H1 (cell line): ENCODE measurements around the gene TAF1B. TPM values are rescaled to one million over a fixed set of nuclear protein-coding genes. Genes with fewer than 3 reads are reported as not detected.

Source experiments
- CTCF ChIA-PET: fragments of 300-600 bp; sonication (Branson Sonifier 250); formaldehyde crosslinking; loops from one replicate; lab custom pipeline; 2021; ENCODE audit not compliant: partially characterized antibody; lab: Charles Lee
- POLR2A ChIA-PET: fragments of 300-600 bp; sonication (Branson Sonifier 250); formaldehyde crosslinking; loops from one replicate; lab custom pipeline; 2021; ENCODE audit warnings: inconsistent platforms; ENCODE audit not compliant: partially characterized antibody; lab: Charles Lee
- DNase-seq, 2 experiments: peaks; one replicate each; pipeline versions ENCODE4 v3.0.0 to v3.0.0-alpha.2; 2010 to 2022; ENCODE audit warnings: low spot score in 2 of 2, low read depth in 1 of 2, mixed read lengths in 1 of 2
- FAIRE-seq: peaks from 2 replicates; lab custom pipeline; 2011; peaks lifted over from hg19 to GRCh38; lab: Jason Lieb, UNC
- H2AFZ ChIP-seq: 2 replicates; pipeline ENCODE4 v1.8.1; 2012; ENCODE audit warnings: low read length, inconsistent platforms
- H2AK5ac ChIP-seq: 2 replicates; pipeline ENCODE4 v1.6.1; 2013; ENCODE audit warnings: low read depth, low read length
- H2BK120ac ChIP-seq: replicated peaks from 2 replicates; pipeline ENCODE3; 2013; ENCODE audit warnings: low read depth, low read length, inconsistent platforms
- H2BK12ac ChIP-seq: 2 replicates; pipeline ENCODE4 v1.6.1; 2013; ENCODE audit warnings: low read depth, low read length
- H2BK15ac ChIP-seq: 2 replicates; pipeline ENCODE4 v1.6.1; 2013; ENCODE audit warnings: low read length
- H2BK20ac ChIP-seq: 2 replicates; pipeline ENCODE4 v1.6.1; 2013; ENCODE audit warnings: low read length
- H2BK5ac ChIP-seq: 2 replicates; pipeline ENCODE4 v1.6.1; 2013; ENCODE audit warnings: low read depth, low read length
- H3K14ac ChIP-seq: 2 replicates; pipeline ENCODE4 v1.6.1; 2013; ENCODE audit warnings: inconsistent platforms; ENCODE audit not compliant: insufficient read length
- H3K18ac ChIP-seq: 2 replicates; pipeline ENCODE4 v1.6.1; 2013; ENCODE audit warnings: low read length; ENCODE audit errors: extremely low read depth
- H3K23ac ChIP-seq: 2 replicates; pipeline ENCODE4 v1.6.1; 2013; ENCODE audit warnings: inconsistent platforms; ENCODE audit not compliant: insufficient read length
- H3K23me2 ChIP-seq: 2 replicates; pipeline ENCODE4 v1.6.1; 2013; ENCODE audit warnings: low read depth, low read length
- H3K27ac ChIP-seq: 2 replicates; pipeline ENCODE4 v1.6.1; 2011; ENCODE audit warnings: low read depth, low read length, inconsistent platforms
- H3K27me3 ChIP-seq, 4 experiments: replicated peaks in 1 of 4; 1 replicate in 1 of 4; 2 replicates in 3 of 4; pipeline versions ENCODE4 v1.6.1 to v1.8.1; 2011 to 2013; ENCODE audit warnings: low read length in 3 of 4, mild to moderate bottlenecking in 3 of 4, inconsistent platforms in 2 of 4, mixed read lengths in 2 of 4, moderate library complexity in 1 of 4; ENCODE audit not compliant: control insufficient read depth in 3 of 4, insufficient read depth in 3 of 4; ENCODE audit errors: extremely low read depth in 1 of 4
- H3K36me3 ChIP-seq, 4 experiments: 2 replicates each; pipeline versions ENCODE4 v1.6.1 to v1.8.1; 2011 to 2013; ENCODE audit warnings: mild to moderate bottlenecking in 4 of 4, low read length in 3 of 4, moderate library complexity in 2 of 4, control low read depth in 1 of 4, inconsistent platforms in 1 of 4; ENCODE audit not compliant: insufficient read depth in 4 of 4, control insufficient read depth in 2 of 4
- H3K4ac ChIP-seq: replicated peaks from 2 replicates; pipeline ENCODE3; 2013; ENCODE audit warnings: low read length, low read depth, mixed read lengths, inconsistent platforms; ENCODE audit not compliant: insufficient read length
- H3K4me1 ChIP-seq, 4 experiments: replicated peaks in 1 of 4; 1 replicate in 1 of 4; 2 replicates in 3 of 4; pipeline versions ENCODE4 v1.6.1 to v1.8.1; 2011 to 2013; ENCODE audit warnings: low read length in 3 of 4, inconsistent platforms in 2 of 4, mixed read lengths in 1 of 4; ENCODE audit not compliant: insufficient read depth in 4 of 4, control insufficient read depth in 3 of 4
- H3K4me2 ChIP-seq, 2 experiments: 2 replicates each; pipeline versions ENCODE4 v1.6.1 to v1.8.1; 2011 to 2013; ENCODE audit warnings: low read depth in 2 of 2, low read length in 2 of 2, control low read depth in 1 of 2, inconsistent platforms in 1 of 2, mild to moderate bottlenecking in 1 of 2; ENCODE audit not compliant: insufficient read depth in 1 of 2
- H3K4me3 ChIP-seq, 4 experiments: fragments of 200-600, 300-600 bp in 1 of 4; sonication (generic), shearing (Covaris generic), sonication (Bioruptor Twin) in 1 of 4; 2 replicates each; pipeline versions ENCODE4 v1.5.1 to v1.8.1; 2011 to 2016; ENCODE audit warnings: low read length in 4 of 4, low read depth in 3 of 4, control low read depth in 2 of 4, inconsistent platforms in 2 of 4, mild to moderate bottlenecking in 2 of 4, mixed read lengths in 1 of 4, moderate library complexity in 1 of 4; ENCODE audit not compliant: insufficient read depth in 2 of 4; ENCODE audit errors: extremely low read depth in 1 of 4
- H3K56ac ChIP-seq: replicated peaks from 2 replicates; pipeline ENCODE3; 2013; ENCODE audit warnings: low read depth, mild to moderate bottlenecking, mixed read lengths, low read length, inconsistent platforms; ENCODE audit not compliant: insufficient read length
- H3K79me1 ChIP-seq: 2 replicates; pipeline ENCODE4 v1.6.1; 2013; ENCODE audit warnings: low read depth, low read length, control low read depth
- H3K79me2 ChIP-seq, 2 experiments: 2 replicates each; pipeline versions ENCODE4 v1.6.1 to v1.8.1; 2012 to 2013; ENCODE audit warnings: low read length in 2 of 2, mild to moderate bottlenecking in 2 of 2, inconsistent platforms in 1 of 2; ENCODE audit not compliant: insufficient read depth in 2 of 2, control insufficient read depth in 1 of 2
- H3K9ac ChIP-seq, 4 experiments: replicated peaks in 1 of 4; 1 replicate in 1 of 4; 2 replicates in 3 of 4; pipeline versions ENCODE4 v1.6.1 to v1.8.1; 2011 to 2013; ENCODE audit warnings: low read depth in 3 of 4, low read length in 3 of 4, control low read depth in 2 of 4, mild to moderate bottlenecking in 2 of 4, moderate library complexity in 2 of 4, inconsistent platforms in 1 of 4; ENCODE audit errors: extremely low read depth in 1 of 4
- H3K9me3 ChIP-seq, 2 experiments: 2 replicates each; pipeline versions ENCODE4 v1.6.1 to v1.8.1; 2012 to 2013; ENCODE audit warnings: mild to moderate bottlenecking in 2 of 2, moderate library complexity in 2 of 2, control low read depth in 1 of 2, inconsistent platforms in 1 of 2, low read depth in 1 of 2, low read length in 1 of 2, mixed read lengths in 1 of 2; ENCODE audit not compliant: insufficient read depth in 2 of 2
- H4K20me1 ChIP-seq, 2 experiments: replicated peaks in 1 of 2; 2 replicates each; pipeline versions ENCODE3 to v1.8.1; 2011 to 2013; ENCODE audit warnings: inconsistent platforms in 2 of 2, low read length in 2 of 2, mild to moderate bottlenecking in 1 of 2; ENCODE audit not compliant: insufficient read depth in 2 of 2, control insufficient read depth in 1 of 2
- H4K5ac ChIP-seq: 2 replicates; pipeline ENCODE4 v1.6.1; 2013; ENCODE audit warnings: low read length, low read depth, mixed read lengths, inconsistent platforms; ENCODE audit not compliant: insufficient read length
- H4K8ac ChIP-seq: 2 replicates; pipeline ENCODE4 v1.8.0; 2013; ENCODE audit warnings: mild to moderate bottlenecking, moderate library complexity, low read length, inconsistent platforms; ENCODE audit not compliant: insufficient read depth; ENCODE audit errors: extremely low read depth
- H4K91ac ChIP-seq: replicated peaks from 2 replicates; pipeline ENCODE3; 2013; ENCODE audit warnings: low read length, mixed read lengths, inconsistent platforms; ENCODE audit not compliant: insufficient read length
- ATF3 ChIP-seq: IDR thresholded peaks from 2 replicates; pipeline ENCODE4 v1.6.1; 2011; ENCODE audit warnings: low read depth, mild to moderate bottlenecking, low read length; ENCODE audit not compliant: insufficient read depth
- BCL11A ChIP-seq, 2 experiments: IDR thresholded peaks; one replicate each; pipeline ENCODE4 v1.6.1; 2011; ENCODE audit warnings: low read depth in 2 of 2, low read length in 2 of 2, mild to moderate bottlenecking in 2 of 2
- CREB1 ChIP-seq: IDR thresholded peaks from 2 replicates; pipeline ENCODE4 v1.6.1; 2012; ENCODE audit warnings: inconsistent platforms
- CTBP2 ChIP-seq: IDR thresholded peaks from 2 replicates; pipeline ENCODE4 v1.7.0; 2011; ENCODE audit warnings: borderline replicate concordance, mild to moderate bottlenecking, moderate library complexity, mixed read lengths, low read length; ENCODE audit not compliant: insufficient read depth, insufficient read length
- EGR1 ChIP-seq: IDR thresholded peaks from 2 replicates; pipeline ENCODE4 v1.6.1; 2011; ENCODE audit warnings: low read depth, low read length, borderline replicate concordance
- EP300 ChIP-seq, 2 experiments: IDR thresholded peaks; 1 replicate in 1 of 2; 2 replicates in 1 of 2; pipeline ENCODE4 v1.6.1; 2011 to 2012; ENCODE audit warnings: low read depth in 2 of 2, low read length in 2 of 2, mild to moderate bottlenecking in 2 of 2, borderline replicate concordance in 1 of 2, inconsistent platforms in 1 of 2, moderate library complexity in 1 of 2
- FOSL1 ChIP-seq: IDR thresholded peaks from 2 replicates; pipeline ENCODE4 v1.6.1; 2011; ENCODE audit warnings: mild to moderate bottlenecking, low read depth, low read length, moderate library complexity; ENCODE audit not compliant: insufficient read depth
- GABPA ChIP-seq: IDR thresholded peaks from 2 replicates; pipeline ENCODE4 v1.6.1; 2011; ENCODE audit warnings: mild to moderate bottlenecking, low read length, moderate library complexity, borderline replicate concordance; ENCODE audit not compliant: insufficient read depth
- HDAC2 ChIP-seq, 2 experiments: fragments of 300-600 bp in 1 of 2; sonication (generic) in 1 of 2; IDR thresholded peaks; 2 replicates each; pipeline ENCODE4 v1.6.1; 2011 to 2012; ENCODE audit warnings: low read depth in 2 of 2, low read length in 2 of 2, mild to moderate bottlenecking in 2 of 2, moderate library complexity in 2 of 2, borderline replicate concordance in 1 of 2, inconsistent platforms in 1 of 2
- POLR2A ChIP-seq, 2 experiments: IDR thresholded peaks; 1 replicate in 1 of 2; 2 replicates in 1 of 2; pipeline ENCODE4 v1.6.1; 2011; ENCODE audit warnings: low read depth in 2 of 2, low read length in 2 of 2, mild to moderate bottlenecking in 2 of 2; ENCODE audit errors: control extremely low read depth in 1 of 2
- RXRA ChIP-seq: IDR thresholded peaks from 2 replicates; pipeline ENCODE4 v1.6.1; 2011; ENCODE audit warnings: low read depth, mild to moderate bottlenecking, low read length, moderate library complexity; ENCODE audit not compliant: insufficient read depth
- SP2 ChIP-seq: IDR thresholded peaks from 2 replicates; pipeline ENCODE4 v1.6.1; 2012; ENCODE audit warnings: mild to moderate bottlenecking, low read length, inconsistent platforms
- TAF1 ChIP-seq: IDR thresholded peaks from 2 replicates; pipeline ENCODE4 v1.6.1; 2011; ENCODE audit warnings: mild to moderate bottlenecking, low read depth, low read length
- WGBS, 2 experiments: shearing (Covaris generic) in 1 of 2; methylation state at CpG; one replicate each; pipeline versions ENCODE4 v1.1.6 to v1.1.7; 2013 to 2015; ENCODE audit warnings: low lambda C conversion rate in 2 of 2, mixed read lengths in 2 of 2, inconsistent platforms in 1 of 2, low coverage in 1 of 2, missing lambda C conversion rate in 1 of 2; ENCODE audit not compliant: insufficient replicate concordance in 2 of 2, insufficient coverage in 1 of 2, insufficient read length in 1 of 2; ENCODE audit errors: extremely low coverage in 1 of 2, missing lambda C conversion rate in 1 of 2; 5-methylcytosine and 5-hydroxymethylcytosine counted together
- polyA plus RNA-seq, 7 experiments: library from polyadenylated mRNA; depleted of rRNA in 3 of 7; stranded (reverse) in 5 of 7; unstranded in 2 of 7; fragments of >200 nt in 5 of 7; fragments of 200-250 nt in 2 of 7; gene quantifications; 1 replicate in 5 of 7; 2 replicates in 1 of 7; 4 replicates in 1 of 7; pipeline versions ENCODE4 v1.2.1 to v1.2.3, GENCODE V29; 2011 to 2013; ENCODE audit warnings: missing spikeins in 2 of 7, mixed read lengths in 2 of 7
- total RNA-seq: library from RNA; stranded (reverse); fragmentation: NEBNext Ultra II Directional; extraction: Animal tissue kit (Norgen Biotek cat#: 25700); gene quantifications from 2 replicates; pipeline ENCODE4 v1.2.1, GENCODE V29; 2021

Gene TAF1B
- total and polyA plus RNA-seq, 2 of the 8 experiments (the other 6 are each of a cell fraction or from before 2014, with no cell fraction given) = 6.6 to 25.2 TPM

GRCh38 chr2:9981655-9982054, 138.4 kb downstream of the TAF1B start:
- Histone ChIP-seq H4K20me1 (no peaks in the 10 kb centered on the region), H3K4me3 (no peak overlapping the region), H3K36me3 (no peaks in the 10 kb centered on the region), H3K4ac (no peak overlapping the region), H2AK5ac (no peak overlapping the region), H3K23me2 (no peaks in the 10 kb centered on the region), H4K5ac (no peak overlapping the region), H3K4me1 (no peaks in the 10 kb centered on the region), H2BK20ac (no peak overlapping the region), H3K18ac (no peak overlapping the region), H3K56ac (no peak overlapping the region), H3K27ac (no peak overlapping the region), H4K91ac (no peak overlapping the region), H3K9me3 (no peaks in the 10 kb centered on the region), H3K27me3 (no peaks in the 10 kb centered on the region; a peak in 1 of 7 replicates), H2BK12ac (no peak overlapping the region), H3K4me2 (no peak overlapping the region), H2AFZ (no peak overlapping the region), H2BK15ac (no peak overlapping the region), H3K79me1 (no peaks in the 10 kb centered on the region), H2BK120ac (no peak overlapping the region), H3K23ac (no peak overlapping the region), H3K14ac (no peak overlapping the region), H3K9ac (no peak overlapping the region), H3K79me2 (no peaks in the 10 kb centered on the region), H4K8ac (no peak overlapping the region), H2BK5ac (no peak overlapping the region)
- ChIA-PET POLR2A (interaction anchor here (0.7 kb wide), 1 partner anchor 60 kb away, joined by 3 read pairs; no protein-coding TSS in a partner anchor), CTCF (interaction anchor here (1.0 to 6.1 kb wide), 4 partner anchors 11 to 204 kb away, joined by 3 to 61 read pairs (median 4); no protein-coding TSS in a partner anchor)
- DNase-seq = no peak
- WGBS, 2 experiments = 84% methylated on average over 3 of the region's 3 CpGs; no CpG with 5 or more reads in 1 of the 2 experiments
- FAIRE-seq = no peak
- TF ChIP-seq CTBP2 = no peak
- no peak for TF ChIP-seq ATF3
- TF ChIP-seq EP300 (IDR thresholded peaks at IDR 0.05; ENCODE audit: borderline replicate concordance in 1 of 2, low read depth in 2 of 2, low read length in 2 of 2) = no peak
- no peak for TF ChIP-seq HDAC2 (IDR thresholded peaks at IDR 0.05; ENCODE audit: borderline replicate concordance in 1 of 2, low read depth in 2 of 2, low read length in 2 of 2)
- no peak for TF ChIP-seq EGR1
- no peak for TF ChIP-seq FOSL1
- no peak for TF ChIP-seq BCL11A (IDR thresholded peaks at IDR 0.05; ENCODE audit: low read depth in 2 of 2, low read length in 2 of 2)
- no peak for TF ChIP-seq RXRA
- no peak for TF ChIP-seq CREB1
- no peak for TF ChIP-seq SP2
- no peak for TF ChIP-seq TAF1
- TF ChIP-seq GABPA = no peak
- no peak for TF ChIP-seq POLR2A (IDR thresholded peaks at IDR 0.05; ENCODE audit: control extremely low read depth in 1 of 2, low read depth in 2 of 2, low read length in 2 of 2)
